ENCODE results near the gene LTBP1.

DNA sequence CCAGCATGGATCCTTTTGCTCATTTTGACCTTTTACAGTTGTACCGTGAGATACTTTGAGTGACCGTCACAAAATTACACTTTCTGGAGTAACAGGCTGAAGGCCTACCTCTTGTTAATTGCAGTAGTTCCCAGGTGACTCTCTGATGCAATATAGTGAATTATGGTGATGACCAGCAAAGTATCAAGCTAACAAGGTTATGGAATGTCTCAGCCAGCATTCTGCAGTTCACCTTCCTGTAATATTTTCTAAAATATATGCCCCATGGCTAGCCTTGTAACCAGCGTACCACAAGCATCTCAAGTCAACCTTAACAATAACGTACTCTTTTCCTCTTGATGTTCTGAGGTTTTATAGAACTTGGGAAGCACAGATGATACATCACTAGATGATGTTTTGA lies 234.7 kb downstream of the LTBP1 start:
- TF ChIP-seq, protein P1, sequence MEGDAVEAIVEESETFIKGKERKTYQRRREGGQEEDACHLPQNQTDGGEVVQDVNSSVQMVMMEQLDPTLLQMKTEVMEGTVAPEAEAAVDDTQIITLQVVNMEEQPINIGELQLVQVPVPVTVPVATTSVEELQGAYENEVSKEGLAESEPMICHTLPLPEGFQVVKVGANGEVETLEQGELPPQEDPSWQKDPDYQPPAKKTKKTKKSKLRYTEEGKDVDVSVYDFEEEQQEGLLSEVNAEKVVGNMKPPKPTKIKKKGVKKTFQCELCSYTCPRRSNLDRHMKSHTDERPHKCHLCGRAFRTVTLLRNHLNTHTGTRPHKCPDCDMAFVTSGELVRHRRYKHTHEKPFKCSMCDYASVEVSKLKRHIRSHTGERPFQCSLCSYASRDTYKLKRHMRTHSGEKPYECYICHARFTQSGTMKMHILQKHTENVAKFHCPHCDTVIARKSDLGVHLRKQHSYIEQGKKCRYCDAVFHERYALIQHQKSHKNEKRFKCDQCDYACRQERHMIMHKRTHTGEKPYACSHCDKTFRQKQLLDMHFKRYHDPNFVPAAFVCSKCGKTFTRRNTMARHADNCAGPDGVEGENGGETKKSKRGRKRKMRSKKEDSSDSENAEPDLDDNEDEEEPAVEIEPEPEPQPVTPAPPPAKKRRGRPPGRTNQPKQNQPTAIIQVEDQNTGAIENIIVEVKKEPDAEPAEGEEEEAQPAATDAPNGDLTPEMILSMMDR (IDR thresholded peaks at IDR 0.05), result no peak
- TF ChIP-seq POLR2A (IDR thresholded peaks at IDR 0.05), result no peak

Data from adrenal gland (tissue), 5 donors.